ENCODE measurements around the gene MCAT. TPM values are rescaled to one million over a fixed set of nuclear protein-coding genes. Genes with fewer than 3 reads are reported as not detected.

Gene MCAT
- total and polyA plus RNA-seq, 2 of the 4 experiments (the other 2 are of a cell fraction): 7.3 to 19.7 TPM

DNA sequence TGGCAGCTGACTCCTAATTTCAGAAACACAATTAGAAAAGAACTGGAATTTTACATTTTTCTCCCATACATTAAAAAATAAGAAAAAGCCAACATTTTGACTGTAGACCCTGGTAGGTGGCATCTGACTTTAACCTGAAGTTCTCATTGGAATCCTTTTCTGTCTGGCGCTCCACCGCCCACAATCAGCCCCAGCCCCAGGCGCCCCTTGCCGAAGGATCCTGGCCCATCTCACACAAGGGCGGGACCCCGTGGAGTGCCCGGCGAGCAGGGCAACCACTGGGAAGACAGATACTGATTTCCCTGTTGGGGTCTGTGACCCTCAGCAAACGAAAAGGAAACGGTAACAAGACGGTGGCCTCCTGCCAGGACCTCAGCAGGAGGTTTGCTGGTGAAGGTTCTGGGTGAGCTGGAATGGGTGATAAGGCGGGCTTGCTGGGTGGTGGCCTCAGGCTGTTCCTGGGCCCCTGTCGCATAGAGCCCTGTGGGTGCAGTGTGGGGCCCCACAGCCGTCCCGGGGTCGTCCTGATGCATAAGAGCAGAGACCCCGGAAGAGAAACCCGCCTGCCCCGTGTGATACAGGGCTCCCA is 23.9 kb upstream of the MCAT start:
- Histone ChIP-seq H3K4me3 (ENCODE audit: insufficient read depth, low read depth, low read length) (no peak overlapping the region), H2AK5ac (ENCODE audit: low read depth, low read length) (no peak overlapping the region), H3K4me1 (ENCODE audit: control insufficient read depth, insufficient read depth, low read length) (no peaks in the 10 kb centered on the region), H4K5ac (ENCODE audit: low read depth, low read length) (no peak overlapping the region), H2BK15ac (ENCODE audit: low read depth, low read length) (no peak overlapping the region), H3K36me3 (ENCODE audit: control insufficient read depth, insufficient read depth, low read length) (peaks cover 35% of the 10 kb centered on the region), H3K79me1 (ENCODE audit: low read depth in 1 of 2, low read length in 2 of 2) (peaks cover 0 to 5% of the 10 kb centered on the region in 2 experiments; a peak in 1 of 4 replicates), H3K27ac (ENCODE audit: insufficient read depth, low read length) (no peak overlapping the region), H2BK5ac (ENCODE audit: low read depth, low read length, poor library complexity, severe bottlenecking) (no peak overlapping the region), H3K9me1 (ENCODE audit: insufficient read depth, low read length) (peaks cover 4% of the 10 kb centered on the region; the same call in 1 of the 2 replicates), H4K8ac (ENCODE audit: low read depth in 2 of 2, low read length in 2 of 2) (no peak overlapping the region), H2BK120ac (ENCODE audit: low read depth, low read length) (no peak overlapping the region), H3K4ac (ENCODE audit: low read depth, low read length) (no peak overlapping the region), H2AK9ac (replicated peaks; ENCODE audit: low read depth, low read length, poor library complexity) (no peak overlapping the region), H3K14ac (replicated peaks; ENCODE audit: low read depth, low read length) (no peak overlapping the region), H3K9ac (ENCODE audit: low read depth, low read length) (no peak overlapping the region), H3K9me3 (ENCODE audit: control insufficient read depth, insufficient read depth, low read length) (no peaks in the 10 kb centered on the region), H4K20me1 (ENCODE audit: insufficient read depth, low read length) (peaks cover 4% of the 10 kb centered on the region), H3K4me2 (ENCODE audit: low read depth, low read length) (no peak overlapping the region), H3K18ac (ENCODE audit: low read depth, low read length) (no peak overlapping the region), H3K56ac (ENCODE audit: extremely low read depth, insufficient read depth, low read length) (no peak overlapping the region), H3K23ac (ENCODE audit: low read depth, low read length) (no peak overlapping the region), H3K27me3 (ENCODE audit: control insufficient read depth, insufficient read depth, low read length) (no peaks in the 10 kb centered on the region), H2BK20ac (ENCODE audit: low read depth, low read length) (no peak overlapping the region), H4K91ac (ENCODE audit: insufficient read depth, low read depth, low read length) (no peak overlapping the region), H2AFZ (replicated peaks; ENCODE audit: low read length, poor library complexity) (no peak overlapping the region)
- BruUV-seq (replicated peaks): no TSS peak
- no peak for TF ChIP-seq MAZ (IDR thresholded peaks at IDR 0.05; ENCODE audit: borderline replicate concordance, low read depth, low read length)
- no peak for TF ChIP-seq BHLHE40 (IDR thresholded peaks at IDR 0.05; ENCODE audit: low read depth, low read length)
- TF ChIP-seq CHD1 (IDR thresholded peaks at IDR 0.05; ENCODE audit: low read depth, low read length): no peak
- TF ChIP-seq RCOR1 (IDR thresholded peaks at IDR 0.05; ENCODE audit: insufficient replicate concordance, low read length): no peak
- TF ChIP-seq FOS (IDR thresholded peaks at IDR 0.05; ENCODE audit: low read depth, low read length): no peak
- TF ChIP-seq, protein P1, sequence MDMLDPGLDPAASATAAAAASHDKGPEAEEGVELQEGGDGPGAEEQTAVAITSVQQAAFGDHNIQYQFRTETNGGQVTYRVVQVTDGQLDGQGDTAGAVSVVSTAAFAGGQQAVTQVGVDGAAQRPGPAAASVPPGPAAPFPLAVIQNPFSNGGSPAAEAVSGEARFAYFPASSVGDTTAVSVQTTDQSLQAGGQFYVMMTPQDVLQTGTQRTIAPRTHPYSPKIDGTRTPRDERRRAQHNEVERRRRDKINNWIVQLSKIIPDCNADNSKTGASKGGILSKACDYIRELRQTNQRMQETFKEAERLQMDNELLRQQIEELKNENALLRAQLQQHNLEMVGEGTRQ (IDR thresholded peaks at IDR 0.05; ENCODE audit: low read depth, low read length): no peak
- TF ChIP-seq RAD21 (IDR thresholded peaks at IDR 0.05; ENCODE audit: low read length): no peak
- TF ChIP-seq SMC3 (IDR thresholded peaks at IDR 0.05; ENCODE audit: low read depth, low read length): no peak
- no peak for TF ChIP-seq MAFK (IDR thresholded peaks at IDR 0.05; ENCODE audit: low read depth, low read length)
- TF ChIP-seq, protein P2, sequence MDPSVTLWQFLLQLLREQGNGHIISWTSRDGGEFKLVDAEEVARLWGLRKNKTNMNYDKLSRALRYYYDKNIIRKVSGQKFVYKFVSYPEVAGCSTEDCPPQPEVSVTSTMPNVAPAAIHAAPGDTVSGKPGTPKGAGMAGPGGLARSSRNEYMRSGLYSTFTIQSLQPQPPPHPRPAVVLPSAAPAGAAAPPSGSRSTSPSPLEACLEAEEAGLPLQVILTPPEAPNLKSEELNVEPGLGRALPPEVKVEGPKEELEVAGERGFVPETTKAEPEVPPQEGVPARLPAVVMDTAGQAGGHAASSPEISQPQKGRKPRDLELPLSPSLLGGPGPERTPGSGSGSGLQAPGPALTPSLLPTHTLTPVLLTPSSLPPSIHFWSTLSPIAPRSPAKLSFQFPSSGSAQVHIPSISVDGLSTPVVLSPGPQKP (IDR thresholded peaks at IDR 0.05; ENCODE audit: borderline replicate concordance, low read depth, low read length): no peak
- no peak for TF ChIP-seq MXI1 (IDR thresholded peaks at IDR 0.05; ENCODE audit: borderline replicate concordance, low read depth, low read length)
- TF ChIP-seq, protein P3, sequence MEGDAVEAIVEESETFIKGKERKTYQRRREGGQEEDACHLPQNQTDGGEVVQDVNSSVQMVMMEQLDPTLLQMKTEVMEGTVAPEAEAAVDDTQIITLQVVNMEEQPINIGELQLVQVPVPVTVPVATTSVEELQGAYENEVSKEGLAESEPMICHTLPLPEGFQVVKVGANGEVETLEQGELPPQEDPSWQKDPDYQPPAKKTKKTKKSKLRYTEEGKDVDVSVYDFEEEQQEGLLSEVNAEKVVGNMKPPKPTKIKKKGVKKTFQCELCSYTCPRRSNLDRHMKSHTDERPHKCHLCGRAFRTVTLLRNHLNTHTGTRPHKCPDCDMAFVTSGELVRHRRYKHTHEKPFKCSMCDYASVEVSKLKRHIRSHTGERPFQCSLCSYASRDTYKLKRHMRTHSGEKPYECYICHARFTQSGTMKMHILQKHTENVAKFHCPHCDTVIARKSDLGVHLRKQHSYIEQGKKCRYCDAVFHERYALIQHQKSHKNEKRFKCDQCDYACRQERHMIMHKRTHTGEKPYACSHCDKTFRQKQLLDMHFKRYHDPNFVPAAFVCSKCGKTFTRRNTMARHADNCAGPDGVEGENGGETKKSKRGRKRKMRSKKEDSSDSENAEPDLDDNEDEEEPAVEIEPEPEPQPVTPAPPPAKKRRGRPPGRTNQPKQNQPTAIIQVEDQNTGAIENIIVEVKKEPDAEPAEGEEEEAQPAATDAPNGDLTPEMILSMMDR (conservative IDR thresholded peaks at IDR 0.05; ENCODE audit: low read depth, low read length): no peak
- TF ChIP-seq POLR2A (IDR thresholded peaks at IDR 0.05; ENCODE audit: low read depth, low read length): no peak
- TF ChIP-seq CEBPB (IDR thresholded peaks at IDR 0.05; ENCODE audit: low read depth, low read length): no peak
- ChIA-PET CTCF (no interaction called here), POLR2A (ENCODE audit: unreplicated experiment) (no interaction called here)
- in situ Hi-C loops (cut with MboI; ENCODE audit: low sequenced_read_pairs): no loop called here
- dilution Hi-C loops (cut with HindIII; ENCODE audit: low sequenced_read_pairs, unreplicated experiment): no loop called here
- ATAC-seq (ENCODE audit: low read depth) (no peak), DNase-seq (no peak)
- intact Hi-C loops (cut with micrococcal nuclease): no loop called here
- WGBS, 2 experiments (ENCODE audit: extremely low coverage in 2 of 2, insufficient read length in 1 of 2): 86% methylated on average over 8 of the region's 19 CpGs; no CpG with 5 or more reads in 1 of the 2 experiments

Data from IMR-90 (cell line).